Germinal center (tissue), 1 donor: ENCODE data around the gene TTC39C.

Experiments
- DNase-seq: peaks from one replicate; pipeline ENCODE4 v3.0.0; 2012; ENCODE audit warnings: mixed read lengths, low spot score

Gene TTC39C

DNA sequence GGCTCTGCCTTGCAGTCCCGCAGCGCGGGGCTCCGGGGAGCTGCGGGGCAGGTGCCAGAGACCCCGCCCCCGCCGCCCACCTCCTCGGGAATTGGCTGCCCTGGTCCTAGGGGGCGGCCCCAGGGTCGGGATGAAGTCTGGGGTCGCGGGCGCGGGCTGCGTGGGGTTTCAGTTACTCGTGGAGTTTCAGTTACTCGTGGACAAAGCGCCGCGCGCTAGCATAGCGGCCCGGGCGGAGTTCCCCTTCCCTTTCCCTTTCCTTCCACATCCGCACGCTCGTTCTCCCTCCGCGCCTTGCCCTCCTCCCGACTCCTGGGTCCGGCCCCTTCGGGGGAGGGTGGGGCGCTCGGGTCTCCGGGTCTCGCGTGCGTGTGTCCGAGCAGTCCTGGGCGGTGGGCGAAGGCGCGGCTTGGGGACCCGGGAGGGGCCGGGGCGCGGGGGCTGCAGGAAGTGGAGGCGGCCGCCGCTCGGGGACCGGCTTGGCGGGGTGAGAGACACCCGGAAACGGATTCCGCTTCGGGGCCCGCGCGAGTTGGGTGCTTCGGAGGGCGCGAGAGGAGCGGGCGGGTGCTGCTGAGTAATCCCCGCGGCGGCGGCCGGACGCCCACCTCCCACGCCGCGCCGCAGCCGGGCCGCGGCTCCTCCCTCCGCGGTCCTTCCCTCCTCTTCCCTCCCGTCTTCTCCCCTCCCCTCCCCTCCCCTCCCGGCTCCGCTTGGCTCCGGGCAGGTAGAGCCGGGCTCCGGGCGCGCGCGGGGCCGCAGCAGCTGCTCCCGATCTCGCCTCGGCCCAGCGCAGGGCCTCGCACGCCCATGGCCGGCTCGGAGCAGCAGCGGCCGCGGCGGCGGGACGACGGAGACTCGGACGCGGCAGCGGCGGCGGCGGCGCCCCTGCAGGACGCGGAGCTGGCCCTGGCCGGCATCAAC, at the start of gene TTC39C:
TSS of gene TTC39C (plus strand) at position 693 of the 924 bp plus-strand sequence. CDS start at position 811, 118 bp downstream.
- DNase-seq = peak; percentile 71

GRCh38 chr18:23966909-23967308, 47.6 kb upstream of the TTC39C start:
- DNase-seq = no peak

DNA sequence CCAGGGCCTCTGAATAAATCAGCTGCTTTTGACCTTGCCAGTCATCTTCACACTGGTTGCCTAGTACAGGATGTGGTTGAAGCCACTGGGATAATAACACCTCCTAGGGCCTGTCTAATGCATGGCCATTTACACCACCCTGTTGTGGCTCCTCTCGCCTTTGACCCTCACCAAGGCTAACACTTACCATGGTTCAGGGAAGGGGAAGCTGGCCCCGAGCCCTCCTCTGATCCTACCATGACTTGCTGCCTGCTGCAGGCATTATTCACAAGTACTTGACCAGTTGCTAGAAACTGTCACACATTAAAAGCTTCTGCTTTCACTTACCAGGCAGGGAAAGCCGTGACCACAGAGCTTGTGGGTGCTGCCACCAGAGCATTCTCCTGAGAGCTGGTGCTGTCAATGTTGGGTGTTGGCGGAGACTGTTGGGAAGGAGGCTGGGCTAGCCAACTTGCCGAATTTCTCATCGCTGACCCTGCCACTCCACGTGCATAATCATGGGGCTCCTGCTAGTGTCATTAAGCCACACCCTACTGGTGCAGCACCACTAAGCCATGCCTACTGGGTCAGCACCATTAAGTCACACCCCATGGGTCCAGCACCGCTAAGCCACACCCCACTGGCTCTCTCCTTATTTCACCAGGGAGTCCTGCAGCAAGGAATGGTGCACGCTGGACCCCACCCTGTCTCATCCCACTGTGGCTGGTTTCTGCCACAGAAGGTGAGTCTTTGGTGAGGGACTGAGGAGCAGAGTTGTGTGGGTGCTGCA, 47.0 kb upstream of the TTC39C start:
- DNase-seq = no peak

DNA sequence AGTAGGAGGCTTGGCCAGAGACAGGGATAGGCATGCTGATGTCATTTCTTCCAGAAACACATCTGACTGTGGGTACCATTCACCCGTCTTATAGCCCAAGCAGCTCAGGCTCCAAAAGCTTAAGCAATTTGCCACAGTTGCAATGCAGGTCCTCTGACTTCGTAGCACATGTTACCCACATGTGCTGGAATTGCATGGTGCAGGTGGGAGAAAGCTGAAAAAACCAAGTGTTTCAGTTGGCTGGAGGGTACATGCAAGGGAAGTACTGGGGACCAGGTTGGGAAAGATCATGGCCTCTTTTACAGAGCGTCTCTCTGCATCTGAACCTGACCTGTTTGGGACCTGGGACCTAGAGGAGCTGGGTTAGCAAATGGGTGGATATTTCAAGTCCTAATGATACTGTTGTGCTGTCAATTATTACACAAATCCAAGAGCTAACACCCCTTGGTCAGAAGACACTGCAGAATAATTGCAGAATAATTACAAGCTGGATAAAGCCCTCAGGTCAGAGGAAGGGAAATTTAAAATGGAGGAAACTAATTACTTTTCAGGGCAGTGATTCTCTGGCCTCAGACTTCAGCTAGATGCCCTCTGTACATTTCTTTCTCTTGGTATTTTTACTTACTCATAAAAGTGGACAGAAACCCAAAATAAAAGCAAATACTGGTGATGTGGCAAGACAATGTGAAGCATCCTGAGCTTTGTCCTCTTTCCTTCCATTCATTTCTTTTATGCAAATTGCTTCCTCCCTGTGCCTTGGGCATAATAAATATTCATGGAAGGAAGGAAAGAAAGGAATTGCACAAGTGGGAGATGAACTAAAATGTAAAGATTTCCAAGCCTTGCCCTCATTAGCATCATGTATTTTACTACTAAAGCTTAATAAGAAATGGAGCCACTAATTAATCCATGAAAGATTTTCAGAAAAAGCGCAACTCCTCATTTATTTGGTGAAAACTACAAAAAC, 45.6 kb upstream of the TTC39C start:
- no peak for DNase-seq

GRCh38 chr18:23969664-23970063, 44.9 kb upstream of the TTC39C start:
- no peak for DNase-seq

DNA sequence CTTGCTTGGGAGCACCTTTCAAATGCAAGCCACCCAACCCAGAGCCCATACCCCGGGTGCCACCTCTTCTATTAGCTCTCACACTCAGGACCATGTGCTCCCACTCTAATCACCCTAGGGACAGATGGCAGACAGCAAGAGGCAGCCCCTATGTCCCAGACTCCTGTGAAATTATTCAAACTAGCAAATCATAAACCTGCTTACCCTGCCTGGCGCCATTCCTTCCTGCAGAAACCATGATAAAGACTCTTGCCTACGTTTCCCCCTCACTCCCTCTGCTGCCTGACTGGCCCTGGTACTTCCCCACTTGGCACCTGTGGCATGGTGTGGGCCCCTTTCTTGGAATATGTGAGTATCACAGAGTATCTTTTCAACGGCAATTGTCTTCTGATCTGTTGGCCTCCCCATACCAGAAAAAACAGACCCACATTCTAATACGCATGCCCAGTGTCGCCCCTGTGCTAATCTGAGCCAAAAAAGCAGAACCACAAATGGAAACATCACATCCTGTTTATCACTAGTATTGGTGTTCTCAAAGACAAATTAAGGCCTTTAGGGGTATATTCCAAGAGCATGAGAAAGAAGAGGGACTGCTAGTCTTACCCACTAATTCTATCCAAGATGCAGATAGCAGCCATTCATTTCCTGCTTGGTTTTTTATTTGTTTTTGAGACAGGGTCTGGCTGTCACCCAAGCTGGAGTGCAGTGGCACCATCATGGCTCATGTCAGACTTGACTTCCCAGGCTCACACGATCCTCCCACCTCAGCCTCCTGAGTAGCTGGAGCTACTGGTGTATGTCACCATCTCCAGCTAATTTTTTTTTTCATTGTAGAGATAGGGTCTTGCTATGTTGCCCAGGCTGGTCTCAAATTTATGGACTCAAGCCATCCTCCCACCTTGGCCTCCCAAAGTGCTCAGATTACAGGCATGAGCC, 44.1 kb upstream of the TTC39C start:
- peak; percentile 58 for DNase-seq

GRCh38 chr18:23971097-23971440, 43.5 kb upstream of the TTC39C start:
- no peak for DNase-seq

- no peak for DNase-seq
Observed at GRCh38 chr18:23971666-23972230, 42.8 kb upstream of the TTC39C start.

DNA sequence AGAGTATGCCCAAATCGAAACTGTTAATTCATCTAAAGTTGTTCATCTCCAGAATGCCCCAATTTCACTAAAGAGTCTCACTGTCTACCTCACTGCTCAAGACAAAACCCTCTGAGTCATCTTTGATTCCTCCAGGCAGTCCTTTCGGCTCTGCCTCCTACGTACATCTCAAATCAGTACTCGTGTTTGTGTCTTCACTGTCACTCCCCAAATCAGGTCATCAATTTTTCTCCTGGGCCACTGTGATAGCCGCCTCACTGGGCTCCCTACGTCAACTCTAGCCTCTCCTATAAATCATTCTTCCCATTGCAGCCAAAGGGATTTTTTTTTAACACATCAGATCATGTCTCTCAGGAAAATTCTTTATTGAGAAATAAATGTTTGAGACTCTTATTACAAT, 42.1 kb upstream of the TTC39C start:
- DNase-seq = no peak

GRCh38 chr18:23977103-23977502, 37.5 kb upstream of the TTC39C start:
- no peak for DNase-seq

DNA sequence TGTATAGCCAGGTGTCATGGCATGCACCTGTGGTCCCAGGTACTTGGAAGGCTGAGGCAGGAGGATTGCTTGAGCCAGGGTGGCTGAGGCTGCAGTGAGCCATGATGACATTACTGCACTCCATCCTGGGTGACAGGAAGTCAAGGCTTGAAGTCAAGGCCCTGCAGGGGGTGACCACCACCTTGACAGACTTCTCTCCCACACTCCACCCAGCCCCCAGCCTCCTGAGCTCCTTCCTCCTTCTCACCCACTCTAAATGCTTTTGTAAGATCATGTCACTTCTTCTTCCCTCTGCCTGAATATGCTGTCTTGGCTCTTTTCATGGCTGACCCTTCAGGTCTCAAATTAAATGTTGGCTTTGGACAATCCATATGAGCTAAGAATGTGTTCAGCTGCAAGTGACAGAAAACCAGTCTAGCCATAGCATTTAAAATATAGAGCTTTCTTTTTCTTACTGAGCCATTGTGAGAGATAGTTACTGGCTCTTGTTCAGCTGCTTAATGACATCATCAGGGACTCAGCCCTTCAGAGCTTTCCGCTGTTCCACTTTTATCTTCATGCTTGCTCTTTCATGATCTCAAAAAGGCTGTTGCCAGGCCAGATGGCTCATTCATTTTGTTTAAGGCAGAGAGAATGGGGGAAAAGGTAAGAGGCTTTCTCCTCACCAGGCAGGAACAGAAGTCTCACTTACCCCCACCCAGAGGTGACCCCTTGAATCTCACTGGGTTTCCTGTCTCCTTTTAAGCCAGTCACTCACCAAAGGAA, 36.7 kb upstream of the TTC39C start:
- DNase-seq = no peak

GRCh38 chr18:23981369-23981980, 33.1 kb upstream of the TTC39C start:
- DNase-seq = peak; percentile 44

DNA sequence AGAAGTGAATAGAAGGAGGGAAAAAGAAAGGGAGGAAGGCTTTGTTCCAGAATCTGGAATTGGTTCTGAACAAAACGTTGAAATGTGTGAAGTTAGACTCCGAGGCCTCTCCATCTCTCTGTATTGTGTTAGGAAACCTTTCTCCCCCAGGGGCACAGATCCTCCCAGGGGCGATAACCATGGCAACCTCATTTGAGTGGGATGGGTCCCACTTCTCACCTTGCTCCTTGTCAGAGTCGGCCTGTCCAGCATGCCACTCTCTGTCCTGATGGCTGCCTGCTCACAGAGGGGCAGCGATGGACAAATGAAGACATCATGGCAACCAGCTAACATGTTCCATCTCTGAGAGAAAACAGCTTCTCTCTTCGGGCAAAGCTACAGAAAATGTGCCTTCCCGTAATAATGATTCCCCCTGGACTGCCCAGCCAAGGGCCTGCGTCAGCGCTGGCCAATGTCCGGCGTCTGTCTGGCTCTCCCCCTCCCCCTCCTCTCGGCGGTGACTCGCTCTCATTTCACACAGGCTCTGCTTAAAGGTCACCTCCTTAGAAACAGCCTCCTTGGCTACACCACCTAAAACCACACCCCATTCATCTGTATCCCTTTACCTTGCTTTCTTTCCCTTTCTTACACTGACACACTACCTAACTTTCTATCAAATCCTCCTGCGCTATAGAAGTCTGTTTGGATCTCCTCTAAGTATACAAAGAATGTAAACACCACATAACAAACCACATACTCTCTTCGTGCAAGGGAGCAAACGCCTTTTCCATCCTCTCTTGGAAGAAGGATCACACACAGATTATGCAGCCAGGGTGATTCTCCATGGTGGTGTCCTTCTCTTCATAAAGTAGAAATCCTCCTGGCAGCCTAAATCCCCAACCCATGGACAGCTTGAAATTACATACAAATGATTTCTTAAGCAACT, 32.1 kb upstream of the TTC39C start:
- DNase-seq = no peak

GRCh38 chr18:23983112-23983511, 31.4 kb upstream of the TTC39C start:
- no peak for DNase-seq

- DNase-seq = no peak
Observed at GRCh38 chr18:23986600-23987359, 27.8 kb upstream of the TTC39C start.

DNA sequence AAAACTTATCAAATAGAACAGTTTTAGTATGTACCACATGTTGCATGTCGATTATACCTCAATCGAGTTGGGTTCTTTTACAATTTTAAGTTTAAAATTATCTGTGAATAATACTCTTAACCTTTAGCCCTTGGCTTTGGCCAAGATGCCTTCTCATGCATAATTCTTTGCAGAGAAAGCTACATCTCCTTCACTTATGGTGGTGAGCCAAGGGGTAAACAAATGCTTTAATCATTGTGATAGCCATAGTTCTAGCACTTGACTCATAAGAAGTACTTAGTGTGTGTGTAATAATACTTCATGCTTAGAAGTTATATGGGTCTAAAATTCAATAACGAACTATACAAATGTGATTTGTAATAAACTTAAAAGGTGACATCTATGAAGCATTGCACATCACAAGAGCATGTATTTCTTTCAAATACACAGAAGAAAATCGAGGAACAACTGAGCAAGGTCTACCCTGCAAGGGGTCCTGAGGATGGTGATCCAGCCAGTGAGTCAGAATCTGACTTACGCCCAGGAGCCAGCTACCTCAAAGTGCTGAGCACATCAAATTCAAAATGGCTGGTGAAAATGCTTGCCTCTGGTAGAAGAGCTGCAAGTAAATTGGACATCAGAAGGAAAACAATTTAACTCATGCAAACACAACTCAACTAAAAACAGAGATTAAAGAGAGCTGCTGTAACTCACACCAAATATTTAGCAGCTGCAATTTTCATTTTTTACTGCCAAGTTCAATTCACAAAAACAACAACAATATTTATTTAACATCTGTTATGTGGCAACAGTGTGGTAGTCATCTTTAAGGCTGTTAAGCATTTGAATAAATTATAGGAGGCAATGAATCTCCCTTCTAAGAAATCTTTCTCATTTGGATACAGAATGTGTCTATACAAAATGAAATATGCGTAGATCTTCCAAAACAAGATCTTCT, 23.8 kb upstream of the TTC39C start:
- no peak for DNase-seq
